Effector CD8-positive, alpha-beta T cell (primary cell): ENCODE results near the gene CCDC197.

Experiments used
- DNase-seq: peaks from one replicate; lab custom pipeline; 2025; lab: John Stamatoyannopoulos, UW
- total RNA-seq, 4 experiments: gene quantifications; one replicate each; lab custom pipeline; 2026; lab: John Stamatoyannopoulos, UW

The CCDC197 gene
- total RNA-seq = 0 to 0.18 (median 0.11) reads per million in 4 experiments

DNA sequence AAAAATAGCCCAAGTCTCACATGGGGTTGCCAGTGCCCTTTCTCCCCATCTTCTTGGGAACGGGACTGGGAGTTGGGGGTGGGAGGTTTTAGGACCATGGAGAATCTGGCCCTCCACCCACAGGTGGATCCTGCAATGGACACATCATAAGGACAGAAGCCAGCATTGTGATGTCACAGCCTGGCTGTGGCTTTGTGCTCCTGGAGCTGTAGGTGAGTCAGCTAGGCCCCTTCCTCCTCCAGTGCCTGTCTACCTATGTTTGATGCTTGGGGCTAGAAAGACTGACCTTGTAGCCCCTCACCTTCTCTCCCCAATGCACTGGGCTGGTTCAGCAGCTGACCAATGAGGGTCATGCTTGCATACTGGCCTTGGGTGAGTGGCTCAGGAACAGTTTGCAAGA lies at the start of gene CCDC197:
TSS of gene CCDC197 (plus strand) at position 220 of the 400 bp plus-strand sequence. CDS start 831 bp downstream, outside the sequence.
- no peak for DNase-seq

DNA sequence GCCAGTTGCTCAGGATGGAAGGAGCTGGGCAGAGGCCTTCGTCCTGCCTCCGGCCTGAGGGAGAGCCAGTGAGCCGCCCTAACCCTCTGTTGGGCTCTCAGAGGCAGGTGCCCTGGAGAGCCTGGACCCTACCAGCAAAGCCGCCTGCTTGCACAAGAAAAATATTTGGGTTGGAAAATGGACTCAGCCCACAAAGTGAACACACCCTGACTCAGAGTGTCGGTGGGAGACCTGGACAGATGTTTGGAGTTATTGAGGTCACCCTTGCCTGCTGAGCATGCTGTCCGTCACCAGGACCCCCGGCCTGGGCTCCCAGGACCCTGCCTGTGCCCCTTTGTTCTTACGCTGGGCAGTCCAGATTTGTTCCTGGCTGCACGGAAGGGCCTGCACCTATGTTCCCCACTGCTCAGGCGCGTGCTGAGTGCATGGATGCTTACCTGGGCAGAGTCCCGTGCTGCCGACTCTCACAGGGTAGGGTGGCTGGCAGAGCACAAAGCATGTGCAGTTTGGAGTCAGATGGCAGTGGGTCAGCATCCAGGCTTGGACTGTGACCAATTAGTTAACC lies 47.5 kb upstream of the CCDC197 start:
- DNase-seq = no peak

GRCh38 chr14:93950948-93951634 lies 46.0 kb upstream of the CCDC197 start:
- DNase-seq = no peak

GRCh38 chr14:93951635-93952540 lies 45.2 kb upstream of the CCDC197 start:
- DNase-seq = no peak

- no peak for DNase-seq
These were observed 44.3 kb upstream of the CCDC197 start for GRCh38 chr14:93952829-93953228.

DNA sequence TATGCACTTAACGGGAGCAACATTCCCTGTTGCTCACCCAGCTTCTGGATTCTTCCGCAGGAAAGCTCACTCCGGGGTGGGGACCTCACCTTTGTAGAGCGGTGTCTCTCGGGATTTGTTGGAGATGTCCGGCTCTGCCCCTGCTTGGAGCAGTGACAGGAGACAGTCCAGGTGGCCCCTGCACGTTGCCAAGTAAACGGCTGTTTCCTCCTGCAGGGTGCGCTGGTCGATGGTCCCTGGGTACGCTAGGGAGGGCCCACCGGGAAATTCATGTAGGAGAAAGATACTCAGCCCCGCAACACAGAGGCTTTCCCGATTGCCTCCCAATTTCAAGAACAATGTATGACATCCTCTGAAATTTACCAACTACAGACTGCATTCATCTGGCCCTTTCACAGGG lies 43.8 kb upstream of the CCDC197 start:
- no peak for DNase-seq

DNA sequence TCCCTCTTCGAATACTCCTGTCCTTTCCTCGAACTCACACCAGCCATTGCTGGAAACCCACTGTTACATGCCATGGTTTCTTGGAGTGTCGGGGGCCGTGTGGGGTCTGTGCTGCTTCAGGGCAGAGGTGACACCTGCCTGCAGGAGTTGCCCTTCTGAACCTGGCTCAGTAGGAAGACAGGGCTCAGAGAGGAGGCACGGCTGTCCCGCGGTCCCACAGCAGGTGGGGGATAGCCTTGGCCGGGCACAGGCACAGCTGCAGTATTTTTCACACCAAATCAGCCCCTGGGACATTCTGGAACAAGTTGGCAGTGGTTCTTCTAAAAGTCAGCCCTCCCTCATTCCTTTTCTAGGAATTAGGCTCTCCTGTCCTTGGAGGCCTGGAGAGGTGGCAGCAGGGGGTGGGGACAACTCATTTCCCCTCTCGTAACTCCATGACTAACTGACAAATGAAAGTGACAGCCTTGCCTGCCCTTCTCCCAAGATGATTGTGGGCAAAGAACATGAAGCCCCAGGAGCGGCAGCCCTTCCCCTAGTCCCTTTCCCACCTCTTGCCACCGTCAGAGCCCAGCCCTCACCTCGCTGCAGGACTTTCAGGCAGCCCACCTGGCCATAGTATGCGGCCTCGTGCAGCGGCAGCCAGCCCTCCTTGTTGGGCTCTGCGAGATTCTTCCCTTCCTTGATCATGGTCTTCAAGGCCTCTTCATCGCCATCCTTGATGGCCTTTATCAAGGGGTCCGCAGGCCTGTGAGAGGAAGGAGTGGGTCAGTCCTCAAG lies 43.2 kb upstream of the CCDC197 start:
- DNase-seq = no peak

GRCh38 chr14:93954516-93954830 lies 42.6 kb upstream of the CCDC197 start:
- DNase-seq = no peak

DNA sequence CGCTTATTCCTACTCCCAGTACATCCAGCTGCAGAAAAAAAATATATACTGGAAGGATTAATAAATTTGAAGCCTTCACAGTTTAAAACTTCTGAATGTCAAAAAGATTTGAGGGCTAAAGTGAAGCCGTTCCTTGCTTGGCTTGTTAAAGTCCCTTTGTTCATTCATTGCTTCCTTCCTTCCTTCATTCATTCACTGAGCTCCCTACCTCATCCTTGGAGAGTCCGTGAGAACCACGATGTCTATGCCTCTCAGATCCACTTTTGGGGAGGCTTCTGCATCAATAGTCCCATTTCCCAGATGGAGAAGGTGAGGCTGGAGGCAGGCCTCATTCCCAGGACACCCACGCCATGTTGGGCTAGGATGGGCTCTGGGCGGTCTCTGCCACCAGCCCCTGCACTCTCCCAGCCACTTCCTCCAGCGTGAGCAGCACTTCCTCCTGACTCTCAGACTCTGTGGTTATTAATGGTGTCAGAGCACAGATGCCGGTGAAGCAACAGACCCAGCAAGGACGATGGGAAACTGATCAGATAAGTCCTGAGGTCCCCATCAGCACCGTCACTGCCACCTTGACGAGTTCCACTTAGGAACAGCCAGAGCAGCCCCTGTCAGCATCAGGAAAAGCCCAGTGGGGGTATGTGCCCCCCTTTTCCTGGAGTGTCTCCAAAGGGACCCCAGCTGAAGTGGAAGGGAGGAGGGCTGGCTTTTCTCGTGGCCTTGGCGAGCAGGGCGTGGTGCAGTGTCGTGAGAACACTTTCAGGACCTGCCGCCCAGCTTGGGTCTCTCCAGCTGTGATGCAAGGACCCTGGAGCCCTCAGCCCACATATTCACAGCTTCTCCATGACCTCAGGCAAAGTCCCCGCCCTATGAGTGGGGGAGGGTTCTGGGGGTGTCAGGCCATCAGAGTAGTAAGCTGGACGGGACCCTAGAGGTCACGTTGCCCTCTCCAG lies 41.9 kb upstream of the CCDC197 start:
- no peak for DNase-seq

DNA sequence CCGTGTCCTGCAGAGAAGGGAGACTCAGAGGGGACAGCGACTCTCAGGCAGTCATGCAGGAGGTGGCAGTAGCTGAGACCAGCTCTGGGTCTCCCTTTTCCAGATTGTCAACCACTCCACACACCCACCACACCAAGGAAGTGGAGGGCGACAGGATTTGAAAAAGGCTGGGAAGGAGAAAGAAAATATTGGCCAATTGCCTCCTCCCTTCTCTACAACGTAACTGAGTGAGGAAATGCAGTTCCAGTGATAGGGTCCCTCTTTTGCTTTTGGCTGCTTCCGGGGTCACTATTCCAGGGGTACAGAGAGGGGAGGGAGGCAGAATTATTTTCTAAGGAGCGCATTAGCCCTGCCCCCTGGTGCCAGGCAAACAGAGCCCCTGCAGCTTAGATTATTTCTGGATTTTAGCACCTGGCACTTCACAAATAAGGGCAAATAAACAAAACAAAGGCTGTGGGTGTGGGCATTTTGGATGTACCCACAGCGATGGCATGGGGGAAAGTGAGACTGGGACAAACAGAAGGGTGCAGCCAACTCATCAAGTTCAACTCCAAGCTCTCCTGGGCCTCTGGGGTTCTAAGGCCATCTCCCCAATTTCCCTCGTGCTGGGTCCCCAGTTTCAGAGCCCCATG lies 41.1 kb upstream of the CCDC197 start:
- no peak for DNase-seq

DNA sequence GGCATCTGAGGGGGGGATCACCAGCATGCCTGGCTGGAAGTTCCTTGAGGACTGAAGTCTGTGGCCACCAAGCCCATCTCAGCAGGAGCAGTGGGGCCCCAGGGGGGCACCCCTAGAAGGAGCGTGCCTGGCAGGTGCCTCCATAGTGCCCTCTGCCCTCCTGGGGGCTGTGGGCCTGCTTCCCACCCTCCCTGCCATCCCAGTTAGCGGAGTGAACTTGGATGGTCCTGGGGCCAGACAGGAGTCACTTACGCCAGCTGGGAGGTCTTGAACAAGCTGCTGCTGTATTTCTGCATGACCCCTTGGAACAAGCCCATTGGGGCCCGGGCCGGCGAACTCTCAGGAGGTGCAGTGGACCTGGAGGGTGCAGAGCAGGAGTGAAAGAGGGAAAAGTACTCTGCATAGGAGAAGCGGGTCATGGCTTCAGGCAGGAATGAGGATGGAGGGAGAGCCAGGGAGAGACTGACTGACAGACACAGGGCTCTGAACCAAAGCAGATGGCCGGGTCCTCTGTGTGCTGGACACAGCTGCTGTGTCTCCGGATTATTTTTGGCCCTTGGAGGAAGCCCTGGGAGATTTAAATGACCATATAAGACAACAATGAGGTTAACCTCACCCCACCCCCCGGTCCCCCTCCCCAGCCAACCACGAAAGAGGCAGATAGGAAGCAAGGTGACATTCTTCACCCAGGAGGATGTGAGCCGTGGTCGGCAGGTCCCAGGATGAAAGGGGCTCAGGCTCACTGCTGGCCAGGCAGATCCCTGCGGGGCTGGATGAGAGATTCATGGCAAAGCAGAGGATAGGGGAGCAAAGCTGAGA lies 40.4 kb upstream of the CCDC197 start:
- no peak for DNase-seq

DNA sequence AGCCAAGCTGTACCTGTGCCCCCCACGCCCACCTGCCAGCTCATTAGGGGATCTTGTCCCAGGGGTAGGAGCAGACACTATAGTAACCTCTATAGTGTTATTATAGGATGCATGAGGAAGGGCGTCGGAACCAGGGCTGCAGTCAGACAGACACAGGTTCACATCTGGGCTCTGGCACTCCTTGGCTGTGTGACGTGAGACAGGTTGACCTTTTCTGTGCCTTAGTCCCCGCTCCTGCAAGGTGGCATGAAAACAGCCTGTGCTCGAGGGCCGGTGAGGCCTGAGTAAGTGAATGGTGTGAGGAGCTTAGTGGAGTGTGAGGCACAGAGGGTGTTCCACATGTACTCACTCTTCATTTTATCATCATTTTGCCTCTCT lies 39.8 kb upstream of the CCDC197 start:
- no peak for DNase-seq

DNA sequence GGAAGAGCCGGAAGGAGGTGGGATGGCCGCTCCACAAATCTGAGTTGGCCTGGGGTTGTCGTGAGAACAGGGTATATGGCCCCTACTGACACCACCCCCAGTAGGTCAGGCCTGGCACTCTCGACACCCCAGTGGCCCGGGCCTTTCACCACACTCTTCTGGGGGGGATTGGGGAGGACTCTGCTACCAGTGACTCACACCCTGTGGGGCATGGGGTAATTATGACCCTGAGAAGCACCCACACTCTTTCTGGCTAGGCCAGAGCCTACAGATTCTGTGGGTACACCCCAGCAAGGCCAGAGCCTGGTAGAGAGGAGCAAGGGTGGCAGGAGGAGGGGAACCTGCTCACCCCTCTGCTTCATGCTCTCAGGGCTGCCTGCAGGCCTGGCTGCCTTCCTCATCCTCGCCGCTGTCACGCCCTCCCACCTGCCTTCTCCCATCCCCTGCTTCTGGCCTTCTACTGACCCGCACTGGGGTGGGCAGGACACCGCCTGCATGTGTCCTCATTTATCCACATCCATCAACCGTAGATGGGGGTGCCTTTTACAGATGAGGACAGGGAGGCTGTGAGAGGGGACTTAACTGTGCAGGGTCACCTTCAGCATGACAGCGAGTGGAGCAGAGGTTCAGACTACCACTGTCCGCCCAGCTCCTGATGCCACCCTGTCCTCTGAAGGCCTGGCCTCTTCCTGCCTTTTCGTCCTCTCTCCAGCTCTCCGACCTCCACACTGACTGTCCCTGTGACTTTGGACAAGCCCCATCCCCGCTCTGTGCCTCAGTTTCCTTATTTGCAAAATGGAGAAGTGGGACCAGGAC lies 39.1 kb upstream of the CCDC197 start:
- no peak for DNase-seq

DNA sequence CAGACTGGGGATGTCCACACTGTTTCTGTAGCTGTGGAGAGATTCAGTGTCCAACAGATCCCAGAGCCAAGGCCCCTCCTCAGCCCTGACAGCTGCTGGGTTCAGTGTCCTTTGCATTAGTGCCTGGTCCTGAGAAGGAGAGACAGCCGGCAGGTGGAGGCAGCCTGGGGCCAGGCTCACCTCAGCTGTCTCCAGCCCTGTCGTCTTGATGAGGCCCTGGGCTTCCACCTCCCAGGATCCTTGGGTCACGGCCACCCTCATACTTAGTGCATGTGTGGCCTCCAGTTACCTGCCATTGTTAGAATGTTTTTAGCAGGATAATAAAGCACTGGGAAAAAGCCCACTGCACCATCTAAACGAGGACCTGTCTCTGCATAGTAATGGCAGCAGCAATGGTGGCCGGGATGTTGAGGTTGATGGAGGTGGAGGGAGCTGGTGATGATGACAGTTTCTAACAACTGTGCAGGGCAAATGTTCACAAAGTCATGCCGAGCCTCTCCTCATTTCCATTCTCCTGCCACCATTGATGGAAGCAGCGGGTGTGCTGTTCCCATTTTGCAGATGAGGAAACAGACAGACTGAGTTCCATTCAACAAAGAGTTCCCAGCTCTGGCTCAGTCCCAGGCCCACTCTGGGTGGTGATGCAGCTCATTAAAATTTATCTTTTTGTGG lies 38.4 kb upstream of the CCDC197 start:
- DNase-seq = no peak

GRCh38 chr14:93959239-93960107 lies 37.6 kb upstream of the CCDC197 start:
- peak; percentile 68 for DNase-seq

GRCh38 chr14:93960108-93960475 lies 37.0 kb upstream of the CCDC197 start:
- DNase-seq = no peak

DNA sequence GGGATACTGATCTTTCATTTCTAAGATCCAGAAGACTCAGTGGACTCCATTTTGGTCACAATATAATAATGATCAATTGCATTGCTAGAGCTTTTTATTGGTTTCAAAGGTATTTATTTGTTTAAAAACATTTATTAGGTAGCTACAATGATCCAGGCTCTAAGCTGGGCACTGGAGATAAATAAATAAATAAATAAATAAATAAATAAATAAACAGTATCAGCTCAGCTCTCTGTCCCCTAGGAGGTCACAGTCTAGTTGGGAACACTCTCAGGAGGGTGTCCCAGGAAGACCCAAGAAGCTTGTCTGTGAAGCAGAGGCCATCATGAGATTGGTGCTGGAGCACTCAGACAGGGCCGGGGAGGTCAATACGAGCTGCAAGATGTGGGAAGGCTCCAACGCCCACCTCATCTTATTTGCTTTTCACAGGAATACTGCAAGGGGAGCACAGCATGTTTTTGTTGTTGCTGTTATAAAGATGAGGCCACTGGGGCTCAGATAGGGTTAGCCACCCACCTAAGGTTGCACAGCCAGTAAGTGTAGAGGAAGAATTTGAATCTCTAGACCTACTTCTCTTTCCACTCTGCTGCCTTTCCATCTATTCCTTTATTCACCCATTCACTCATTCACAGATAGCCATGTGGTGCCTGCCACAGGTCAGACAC lies 36.2 kb upstream of the CCDC197 start:
- DNase-seq = no peak
